Right lobe of liver (tissue), 6 donors: Measurements from ENCODE around the gene DIPK1B. TPM values are rescaled to one million over a fixed set of nuclear protein-coding genes. Genes with fewer than 3 reads are reported as not detected.
A peak's percentile ranks its signal among the peaks of the same experiment; 100 is the strongest.

ENCODE experiments used
- ATAC-seq, 4 donors: fragments of 200-7000 bp; cut with Tn5 transposase; one replicate each; pipeline ENCODE4 v1.9.1; 2020; ENCODE audit warnings: mild to moderate bottlenecking in 4 of 4, moderate library complexity in 4 of 4
- DNase-seq, 3 donors: peaks; one replicate each; pipeline ENCODE4 v3.0.0-alpha.2; 2020
- H3K27ac ChIP-seq, 3 donors: fragments of 200-600 bp; one replicate each; pipeline ENCODE4 v1.8.0; 2022
- H3K27me3 ChIP-seq, 2 donors: fragments of 200-600 bp; one replicate each; pipeline ENCODE4 v1.8.0; 2022
- H3K36me3 ChIP-seq, 4 donors: fragments of 200-600 bp; sonication (generic) in 1 of 4; one replicate each; pipeline versions ENCODE4 v1.5.1 to v1.8.0; 2017 to 2022; ENCODE audit warnings: control low read depth in 1 of 4
- H3K4me1 ChIP-seq, 4 donors: fragments of 200-600 bp; sonication (generic) in 1 of 4; one replicate each; pipeline versions ENCODE4 v1.5.1 to v1.8.0; 2017 to 2022; ENCODE audit warnings: control low read depth in 1 of 4
- H3K4me3 ChIP-seq, 3 donors: fragments of 200-600 bp; one replicate each; pipeline ENCODE4 v1.8.0; 2022
- H3K9me3 ChIP-seq, 4 donors: fragments of 200-600 bp; sonication (generic) in 1 of 4; one replicate each; pipeline versions ENCODE4 v1.5.1 to v1.8.0; 2017 to 2022; ENCODE audit warnings: control low read depth in 1 of 4
- CTCF ChIP-seq, 4 donors: fragments of 200-600 bp in 3 of 4; fragments of 450-650 bp in 1 of 4; IDR thresholded peaks; one replicate each; pipeline versions ENCODE4 v1.5.1 to v1.8.0; 2016 to 2022; ENCODE audit warnings: antibody characterized with exemption in 4 of 4, mild to moderate bottlenecking in 2 of 4
- POLR2A ChIP-seq: fragments of 450-650 bp; IDR thresholded peaks from one replicate; pipeline ENCODE4 v1.6.1; 2017; ENCODE audit warnings: antibody characterized with exemption, mild to moderate bottlenecking
- WGBS: methylation state at CpG from one replicate; pipeline ENCODE4 v1.1.6; 2018; ENCODE audit warnings: low coverage, low lambda C conversion rate; ENCODE audit not compliant: insufficient coverage; ENCODE audit errors: missing lambda C conversion rate; 5-methylcytosine and 5-hydroxymethylcytosine counted together
- intact Hi-C, 2 donors: fragments of 100-400 bp; cut with DNase I; formaldehyde crosslinking; loops; one replicate each; pipeline versions ENCODE4 v1.11.2 to v1.14.1; 2022
- total RNA-seq, 6 experiments: library from RNA; depleted of rRNA in 2 of 6; stranded (reverse); fragments of >200 nt in 2 of 6; fragmentation: NEBNext Ultra II Directional in 3 of 6; extraction: Animal tissue kit (Norgen Biotek cat#: 25700) in 3 of 6; gene quantifications; one replicate each; pipeline versions ENCODE4 v1.1.0 to v1.2.4, GENCODE V29; 2016 to 2023
- donor health status: DM: no; HTN: yes; CAD: no.
- donor health status: DM: no; HTN: no; CAD: no.
- donor health status: DM: no; HTN: no; CAD: no.
- donor health status: DM: no; HTN: yes; CAD: no.
- donor health status: DM: no; HTN: yes; CAD: no.

The DIPK1B gene
- total RNA-seq, 6 experiments from 2014 or later, result 1.4 to 7.7 (median 5.1) TPM

GRCh38 chr9:136705564-136705963, 6.8 kb upstream of the DIPK1B start:
- WGBS, result 56% methylated on average over 5 of the region's 7 CpGs
- TF ChIP-seq POLR2A (no peak), CTCF (IDR thresholded peaks at IDR 0.05) (no peak)
- intact Hi-C loops, result no loop called here
- no peak overlapping the region for H3K4me3 ChIP-seq
- no peak for ATAC-seq
- no peaks in the 10 kb centered on the region for H3K9me3 ChIP-seq
- no peaks in the 10 kb centered on the region for H3K27me3 ChIP-seq
- H3K36me3 ChIP-seq, result no peaks in the 10 kb centered on the region
- H3K4me1 ChIP-seq, result no peaks in the 10 kb centered on the region
- DNase-seq, result no peak
- no peak overlapping the region for H3K27ac ChIP-seq

DNA sequence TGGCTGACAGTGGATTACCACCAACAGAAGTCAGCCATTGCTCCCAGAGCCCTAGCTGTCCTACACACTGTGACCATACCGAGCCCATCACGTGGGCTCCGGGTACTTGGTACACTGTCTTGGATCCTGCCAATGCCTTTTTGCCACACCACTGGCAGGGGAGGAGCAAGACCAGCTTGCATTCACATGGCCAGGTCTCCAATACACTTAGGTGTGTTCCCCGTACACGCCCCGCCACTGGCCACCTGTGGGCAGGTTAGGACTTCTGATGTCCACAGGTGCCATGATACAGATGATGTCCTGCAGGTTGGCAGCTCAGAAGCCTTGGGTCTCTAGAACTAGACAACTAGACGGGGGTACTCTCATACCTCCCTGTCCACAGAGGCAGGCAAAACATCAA, 5.4 kb upstream of the DIPK1B start:
- Histone ChIP-seq H3K9me3 (no peaks in the 10 kb centered on the region), H3K4me3 (no peak overlapping the region), H3K27ac (no peak overlapping the region), H3K36me3 (no peaks in the 10 kb centered on the region), H3K27me3 (no peaks in the 10 kb centered on the region), H3K4me1 (peaks cover 0 to 7% (median 2%) of the 10 kb centered on the region in 4 donors)
- ATAC-seq (no peak), DNase-seq (no peak)
- TF ChIP-seq CTCF (IDR thresholded peaks at IDR 0.05), result no peak
- no peak for TF ChIP-seq POLR2A
- WGBS, result no CpG with 5 or more reads among the region's 7 CpGs
- intact Hi-C loops, result no loop called here

GRCh38 chr9:136707849-136708517, 4.4 kb upstream of the DIPK1B start:
- 83% methylated on average over 7 of the region's 22 CpGs for WGBS
- Histone ChIP-seq H3K4me1 (peaks cover 0 to 11% (median 2%) of the 10 kb centered on the region in 4 donors), H3K36me3 (no peaks in the 10 kb centered on the region), H3K9me3 (no peaks in the 10 kb centered on the region), H3K27ac (no peak overlapping the region), H3K27me3 (no peaks in the 10 kb centered on the region), H3K4me3 (no peak overlapping the region)
- intact Hi-C loops, result no loop called here
- ATAC-seq (no peak), DNase-seq (no peak)
- TF ChIP-seq CTCF (IDR thresholded peaks at IDR 0.05), result no peak
- no peak for TF ChIP-seq POLR2A

DNA sequence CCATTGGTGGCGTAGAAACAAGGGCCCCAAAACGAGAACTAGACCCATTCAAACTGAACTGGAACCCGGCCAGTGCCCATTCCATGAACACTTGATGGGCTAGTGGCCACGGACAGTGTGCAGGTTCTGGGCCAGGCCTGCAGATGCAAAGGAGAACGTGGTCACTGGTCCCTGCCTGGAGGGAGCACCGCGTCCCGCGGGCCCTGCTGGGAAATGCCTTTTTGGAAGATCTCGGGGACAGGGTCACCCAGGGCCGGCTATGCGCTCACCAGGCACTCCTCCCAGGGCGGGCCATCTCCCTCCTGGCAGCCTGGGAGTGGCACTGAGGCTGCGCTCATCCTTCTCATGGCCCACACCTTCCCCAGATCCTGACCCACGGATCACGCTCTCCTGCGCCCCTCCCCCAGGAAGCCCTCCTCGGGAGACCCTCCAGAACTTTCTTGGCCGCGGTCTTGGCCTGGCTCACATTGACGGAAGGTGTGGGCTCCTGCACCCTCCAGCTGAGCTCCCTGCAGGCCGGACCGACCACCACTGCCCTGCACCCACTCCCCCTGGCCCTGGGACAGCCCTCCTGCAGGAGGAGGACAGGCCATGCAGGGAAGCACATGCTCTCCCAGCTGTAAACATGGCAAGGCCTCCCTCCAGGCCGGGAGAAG, 2.8 kb upstream of the DIPK1B start:
- intact Hi-C loops, result no loop called here
- WGBS, result 84% methylated on average over 7 of the region's 24 CpGs
- H3K9me3 ChIP-seq, result no peaks in the 10 kb centered on the region
- no peaks in the 10 kb centered on the region for H3K27me3 ChIP-seq
- no peak overlapping the region for H3K27ac ChIP-seq
- TF ChIP-seq POLR2A (no peak), CTCF (IDR thresholded peaks at IDR 0.05) (no peak)
- H3K4me1 ChIP-seq, result peaks cover 0 to 12% (median 2%) of the 10 kb centered on the region in 4 donors
- H3K4me3 ChIP-seq, result no peak overlapping the region
- ATAC-seq (no peak), DNase-seq (peak in 1 of 3 donors; percentile 56)
- no peaks in the 10 kb centered on the region for H3K36me3 ChIP-seq
